Activated B cell treated with CpG ODN at 0.5 μM for 24 hours (primary cell): ENCODE measurements around the gene TSPAN33. TPM values are rescaled to one million over a fixed set of nuclear protein-coding genes. Genes with fewer than 3 reads are reported as not detected.

Experiments used
- ATAC-seq: fragments of 200-7000 bp; cut with Tn5 transposase; one replicate; pipeline ENCODE4 v1.10.0; 2021; ENCODE audit warnings: low read depth, mild to moderate bottlenecking, moderate library complexity
- CTCF ChIA-PET: fragments of 350-600 bp; sonication (Branson Sonifier 250); formaldehyde crosslinking; loops from one replicate; lab custom pipeline; 2021; ENCODE audit warnings: antibody characterized with exemption; lab: Charles Lee
- POLR2A ChIA-PET: fragments of 350-600 bp; sonication (Branson Sonifier 250); formaldehyde crosslinking; loops from one replicate; lab custom pipeline; 2021; ENCODE audit warnings: antibody characterized with exemption; lab: Charles Lee
- DNase-seq: peaks from one replicate; pipeline ENCODE4 v3.0.0; 2022
- H3K27ac Mint-ChIP-seq: one replicate; pipeline ENCODE4 v1.8.0; 2020; ENCODE audit warnings: mixed read lengths
- H3K27me3 Mint-ChIP-seq: one replicate; pipeline ENCODE4 v1.8.0; 2021; ENCODE audit warnings: mixed read lengths
- H3K36me3 Mint-ChIP-seq: one replicate; pipeline ENCODE4 v1.8.0; 2021; ENCODE audit warnings: low read depth, mixed read lengths
- H3K4me1 Mint-ChIP-seq: one replicate; pipeline ENCODE4 v1.8.0; 2021; ENCODE audit warnings: mixed read lengths
- H3K4me3 Mint-ChIP-seq: one replicate; pipeline ENCODE4 v1.8.0; 2020; ENCODE audit warnings: mild to moderate bottlenecking, mixed read lengths
- H3K9me3 Mint-ChIP-seq: one replicate; pipeline ENCODE4 v1.8.0; 2020; ENCODE audit warnings: mixed read lengths
- intact Hi-C: fragments of 100-400 bp; cut with micrococcal nuclease; formaldehyde crosslinking; loops from one replicate; pipeline ENCODE4 v1.15.1; 2024
- total RNA-seq: library from RNA; stranded (reverse); gene quantifications from 2 replicates; pipeline ENCODE4 v1.2.3, GENCODE V29; 2022
- TF ChIP-seq, protein P1 (sequence below): fragments of 200-600 bp; IDR thresholded peaks from one replicate; pipeline ENCODE4 v1.8.0; 2022; ENCODE audit warnings: antibody characterized with exemption, mild to moderate bottlenecking

Gene TSPAN33
- total RNA-seq, 1 donor from 2014 or later: 341 TPM

DNA sequence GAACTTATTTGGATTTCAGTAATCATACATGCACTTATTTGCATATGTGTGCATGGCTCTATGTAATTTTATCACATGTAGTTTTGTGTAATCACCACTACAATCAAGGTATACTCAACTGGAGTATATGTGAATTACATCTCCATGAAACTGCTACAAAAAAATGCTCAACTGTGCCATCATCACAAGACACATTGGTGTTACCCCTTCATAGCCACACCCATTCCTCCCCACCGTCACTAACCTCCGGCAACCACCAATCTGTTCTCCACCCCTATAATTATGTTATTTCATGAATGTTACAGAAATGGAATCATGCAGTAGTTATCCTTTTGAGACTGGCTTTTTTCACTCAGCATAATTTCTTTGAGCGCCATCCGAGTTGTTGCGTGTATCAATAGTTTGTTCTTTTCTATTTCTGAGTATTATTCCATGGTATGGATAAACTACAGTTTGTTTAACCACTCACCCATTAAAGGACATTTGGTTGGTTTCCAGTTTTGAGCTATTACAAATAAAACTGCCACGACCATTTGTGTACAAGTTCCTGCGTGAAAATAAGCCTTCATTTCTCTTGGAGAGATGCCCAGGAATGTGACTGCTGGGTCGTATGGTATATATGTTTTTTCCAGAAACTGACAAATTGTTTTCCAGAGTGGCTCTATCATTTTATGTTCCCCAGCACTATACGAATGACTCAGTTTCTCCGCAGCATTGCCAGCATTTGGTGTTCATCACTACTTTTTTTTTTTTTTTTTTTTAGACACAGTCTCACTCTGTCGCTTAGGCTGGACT is 32.6 kb downstream of the TSPAN33 start:
- ChIA-PET CTCF (interaction anchor here (0.8 kb wide), 1 partner anchor 86 kb away, joined by 3 read pairs; no protein-coding TSS in a partner anchor), POLR2A (no interaction called here)
- no peak for ATAC-seq
- intact Hi-C loops: no loop called here
- no peak for DNase-seq
- Mint-ChIP-seq H3K27ac (no peak overlapping the region), H3K27me3 (no peaks in the 10 kb centered on the region), H3K4me1 (no peaks in the 10 kb centered on the region), H3K36me3 (peaks cover 4% of the 10 kb centered on the region), H3K9me3 (no peaks in the 10 kb centered on the region), H3K4me3 (no peak overlapping the region)
- TF ChIP-seq, protein P1, sequence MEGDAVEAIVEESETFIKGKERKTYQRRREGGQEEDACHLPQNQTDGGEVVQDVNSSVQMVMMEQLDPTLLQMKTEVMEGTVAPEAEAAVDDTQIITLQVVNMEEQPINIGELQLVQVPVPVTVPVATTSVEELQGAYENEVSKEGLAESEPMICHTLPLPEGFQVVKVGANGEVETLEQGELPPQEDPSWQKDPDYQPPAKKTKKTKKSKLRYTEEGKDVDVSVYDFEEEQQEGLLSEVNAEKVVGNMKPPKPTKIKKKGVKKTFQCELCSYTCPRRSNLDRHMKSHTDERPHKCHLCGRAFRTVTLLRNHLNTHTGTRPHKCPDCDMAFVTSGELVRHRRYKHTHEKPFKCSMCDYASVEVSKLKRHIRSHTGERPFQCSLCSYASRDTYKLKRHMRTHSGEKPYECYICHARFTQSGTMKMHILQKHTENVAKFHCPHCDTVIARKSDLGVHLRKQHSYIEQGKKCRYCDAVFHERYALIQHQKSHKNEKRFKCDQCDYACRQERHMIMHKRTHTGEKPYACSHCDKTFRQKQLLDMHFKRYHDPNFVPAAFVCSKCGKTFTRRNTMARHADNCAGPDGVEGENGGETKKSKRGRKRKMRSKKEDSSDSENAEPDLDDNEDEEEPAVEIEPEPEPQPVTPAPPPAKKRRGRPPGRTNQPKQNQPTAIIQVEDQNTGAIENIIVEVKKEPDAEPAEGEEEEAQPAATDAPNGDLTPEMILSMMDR: no peak

DNA sequence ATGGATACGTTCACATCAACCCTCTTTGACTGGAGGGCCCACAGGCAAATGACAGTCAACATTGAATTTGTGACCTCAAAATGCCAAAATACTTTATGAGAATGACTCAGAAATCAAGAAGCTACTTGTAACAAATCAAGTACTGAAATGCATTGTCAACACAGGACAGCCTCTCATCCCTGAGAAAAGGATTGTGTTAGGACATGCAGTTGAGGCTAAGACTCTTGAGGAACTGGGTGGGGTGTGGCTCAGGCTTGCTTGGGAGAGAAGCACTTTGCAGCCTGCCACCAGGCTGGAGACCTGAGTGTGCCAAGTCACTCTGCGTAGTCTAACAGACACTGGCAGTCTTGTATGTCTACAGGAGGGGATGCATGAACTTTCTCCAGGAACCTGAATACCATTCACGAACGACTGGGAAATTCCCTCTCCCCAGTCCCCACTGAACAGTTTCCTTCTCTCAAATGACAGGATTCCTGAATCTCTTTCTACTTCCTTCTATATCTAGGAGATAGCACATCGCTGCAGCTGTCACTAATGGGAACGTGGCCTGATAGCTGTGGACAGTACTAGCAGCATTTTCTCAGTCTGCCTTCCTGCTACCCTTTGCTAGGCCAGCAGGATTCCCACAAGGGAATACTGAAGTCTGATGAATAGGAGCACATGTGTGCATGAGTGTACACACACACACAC is 40.6 kb downstream of the TSPAN33 start:
- DNase-seq (no peak), ATAC-seq (no peak)
- intact Hi-C loops: no loop called here
- Mint-ChIP-seq H3K9me3 (no peaks in the 10 kb centered on the region), H3K27ac (no peak overlapping the region), H3K4me1 (peaks cover 22% of the 10 kb centered on the region), H3K27me3 (peaks cover 9% of the 10 kb centered on the region), H3K36me3 (peaks cover 2% of the 10 kb centered on the region), H3K4me3 (no peak overlapping the region)
- CTCF ChIA-PET: no interaction called here
- POLR2A ChIA-PET: no interaction called here
- TF ChIP-seq, protein P1: no peak

DNA sequence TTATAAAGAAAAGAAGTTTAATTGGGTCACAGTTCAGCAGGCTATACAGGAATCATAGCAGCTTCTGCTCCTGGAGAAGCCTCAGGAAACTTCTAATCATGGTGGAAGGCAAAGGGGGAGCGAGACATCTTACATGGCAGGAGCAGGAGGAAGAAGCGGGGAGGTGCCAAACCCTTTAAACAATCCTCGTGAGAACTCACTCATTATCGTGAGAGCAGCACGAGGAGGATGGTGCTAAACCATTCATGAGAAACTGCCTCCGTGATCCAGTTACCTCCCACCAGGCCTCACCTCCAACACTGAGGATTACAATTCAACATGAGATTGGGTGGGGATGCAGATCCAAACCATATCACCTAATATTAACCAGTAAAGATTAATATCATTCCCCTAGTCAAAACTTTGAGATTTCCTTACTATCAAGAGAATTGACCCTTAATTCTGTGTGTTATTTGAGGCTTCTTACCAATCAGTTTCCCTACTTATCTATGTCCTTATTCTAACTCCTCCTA is 42.3 kb downstream of the TSPAN33 start:
- TF ChIP-seq, protein P1: no peak
- intact Hi-C loops: no loop called here
- Mint-ChIP-seq H3K27ac (no peak overlapping the region), H3K9me3 (no peaks in the 10 kb centered on the region), H3K4me1 (peaks cover 22% of the 10 kb centered on the region), H3K27me3 (peaks cover 14% of the 10 kb centered on the region), H3K4me3 (no peak overlapping the region), H3K36me3 (no peaks in the 10 kb centered on the region)
- ATAC-seq (no peak), DNase-seq (no peak)
- ChIA-PET POLR2A (no interaction called here), CTCF (no interaction called here)

DNA sequence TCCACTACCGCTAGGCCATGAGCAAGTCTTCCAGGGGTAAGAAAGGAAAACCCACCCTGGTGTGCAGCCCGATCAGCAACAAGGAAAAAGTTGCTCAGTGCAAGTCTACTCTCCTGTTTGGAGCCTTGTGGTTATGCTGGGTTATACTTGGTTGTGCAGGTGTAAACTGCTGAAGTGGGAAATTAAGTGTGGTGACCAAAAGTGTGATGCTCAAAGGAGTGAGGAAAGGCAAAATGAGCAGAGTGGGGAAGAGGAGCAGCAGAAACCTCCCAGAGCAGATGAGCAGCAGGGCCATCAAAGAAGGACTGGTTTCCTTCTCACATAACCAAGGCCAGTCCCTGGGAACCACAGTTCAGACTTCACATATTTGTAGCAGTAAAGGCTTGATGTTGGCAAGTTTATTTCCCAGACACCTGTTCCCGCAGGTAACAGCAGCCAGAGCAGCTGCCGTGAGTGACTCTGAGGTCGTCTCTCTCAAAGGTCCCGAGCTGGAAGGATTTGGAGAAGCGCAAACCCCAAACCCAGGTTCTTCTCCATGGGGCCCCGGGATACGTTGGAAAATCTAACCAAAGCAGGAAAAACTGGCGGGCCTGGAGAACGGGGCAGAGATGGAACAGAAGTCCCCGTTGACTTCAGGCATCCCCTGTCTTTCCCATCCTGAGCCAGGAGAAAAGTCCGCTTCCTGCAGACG is 43.3 kb downstream of the TSPAN33 start:
- Mint-ChIP-seq H3K4me3 (peak overlapping the region; percentile 85), H3K27me3 (peaks cover 23% of the 10 kb centered on the region), H3K27ac (no peak overlapping the region), H3K4me1 (peaks cover 22% of the 10 kb centered on the region), H3K36me3 (no peaks in the 10 kb centered on the region), H3K9me3 (no peaks in the 10 kb centered on the region)
- CTCF ChIA-PET: no interaction called here
- ATAC-seq (no peak), DNase-seq (no peak)
- TF ChIP-seq, protein P1: no peak
- intact Hi-C loops: loop anchor here (2.0 kb wide), 2 partner anchors 19 to 23 kb away; no protein-coding TSS in a partner anchor
- POLR2A ChIA-PET: interaction anchor here (0.7 to 1.4 kb wide), 2 partner anchors 37 to 656 kb away, joined by 4 read pairs; no protein-coding TSS in a partner anchor
